ENCODE data around the gene NCAPG2.

- TF ChIP-seq CTCF (optimal IDR thresholded peaks at IDR 0.05 in 1 of 3, IDR thresholded peaks at IDR 0.05 in 1 of 3, conservative IDR thresholded peaks at IDR 0.05 in 1 of 3; ENCODE audit: extremely low read depth in 1 of 3, insufficient read depth in 2 of 3, low read length in 3 of 3) (no peak), EZH2 (IDR thresholded peaks at IDR 0.05; ENCODE audit: low read length) (no peak)
Observed at GRCh38 chr7:158725506-158725800, 20.8 kb upstream of the NCAPG2 start.

All from keratinocyte (primary cell).